GM18951 (cell line): ENCODE data around the gene RAB36.

ENCODE experiments used
- POLR2A ChIP-seq: IDR thresholded peaks from 4 replicates; pipeline ENCODE4 v1.6.1; 2011; ENCODE audit warnings: mild to moderate bottlenecking; ENCODE audit not compliant: insufficient read length, insufficient read depth; ENCODE audit errors: extremely low read depth
- in situ Hi-C: fragments of 300-500 bp; cut with MboI; formaldehyde crosslinking; loops from one replicate; pipeline ENCODE4 v1.12.0; 2022; ENCODE audit warnings: low sequenced_read_pairs, mixed read lengths, inconsistent platforms; ENCODE audit not compliant: unreplicated experiment

The RAB36 gene

DNA sequence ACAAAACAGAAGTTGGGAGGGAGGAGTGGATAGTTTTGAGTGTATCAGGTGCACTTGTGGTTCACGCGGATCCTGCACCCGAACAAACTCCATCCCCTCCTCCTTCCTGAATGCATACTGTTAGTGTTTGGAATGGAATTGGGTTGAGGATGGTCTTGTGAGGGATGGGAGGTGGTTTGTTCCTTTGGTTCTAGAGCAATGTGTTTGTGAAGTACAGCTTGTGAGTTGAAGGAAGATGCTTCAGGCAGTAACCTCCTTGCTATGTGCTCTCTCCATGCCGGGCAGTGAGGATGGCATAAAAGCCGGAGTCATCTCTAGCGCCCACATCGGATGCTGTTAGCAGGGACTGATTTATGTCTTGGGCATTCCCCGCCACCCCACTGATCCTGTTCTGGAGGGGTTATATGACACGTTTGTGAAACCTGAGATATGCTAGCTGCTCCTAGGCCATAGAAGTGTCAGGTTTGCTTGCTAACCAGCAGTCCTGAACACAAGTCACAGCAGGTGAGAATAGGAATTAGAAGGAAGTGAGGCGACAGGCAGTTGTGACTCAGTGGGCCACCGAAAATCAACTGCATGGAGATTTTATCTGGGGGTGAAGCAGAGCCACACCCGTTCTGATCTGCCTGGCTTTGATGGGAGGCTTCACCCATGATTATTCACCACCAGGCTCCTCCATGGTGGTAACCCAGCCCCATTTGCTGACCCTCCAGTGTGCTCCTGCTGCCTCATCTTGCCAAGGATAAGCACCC is 37.2 kb downstream of the RAB36 start:
- in situ Hi-C loops: no loop called here
- no peak for TF ChIP-seq POLR2A

DNA sequence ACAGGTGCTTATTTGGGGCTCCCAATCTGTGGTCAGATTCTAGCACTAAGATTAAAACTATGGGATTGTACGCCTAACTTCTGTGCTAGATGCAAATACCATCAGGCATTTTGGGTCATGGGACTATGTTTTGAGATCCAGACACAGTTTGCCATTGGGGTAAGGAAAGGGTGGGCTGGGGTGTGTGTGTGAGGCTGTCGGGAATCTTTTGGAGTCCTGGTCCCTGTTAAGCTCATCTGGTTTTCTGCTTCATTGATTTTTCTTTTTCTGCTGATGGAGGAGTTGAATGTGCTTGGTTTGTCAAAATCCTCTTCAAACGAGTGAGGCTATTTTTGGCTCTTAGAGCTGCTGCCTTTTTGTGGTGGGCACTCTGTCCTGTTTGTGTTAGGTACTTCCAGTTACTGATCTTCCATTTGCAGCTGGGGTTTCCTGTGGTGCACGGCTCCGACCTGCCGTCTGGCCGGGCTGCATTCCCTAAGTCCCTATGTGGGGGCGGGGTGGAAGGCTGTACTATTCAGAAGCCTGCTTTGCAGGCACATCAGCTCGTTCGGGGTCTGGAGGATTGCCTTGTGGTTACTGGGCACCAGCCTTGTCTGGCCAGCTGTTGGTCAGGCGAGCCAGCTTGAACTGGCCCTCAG is 37.9 kb downstream of the RAB36 start:
- in situ Hi-C loops: no loop called here
- no peak for TF ChIP-seq POLR2A

DNA sequence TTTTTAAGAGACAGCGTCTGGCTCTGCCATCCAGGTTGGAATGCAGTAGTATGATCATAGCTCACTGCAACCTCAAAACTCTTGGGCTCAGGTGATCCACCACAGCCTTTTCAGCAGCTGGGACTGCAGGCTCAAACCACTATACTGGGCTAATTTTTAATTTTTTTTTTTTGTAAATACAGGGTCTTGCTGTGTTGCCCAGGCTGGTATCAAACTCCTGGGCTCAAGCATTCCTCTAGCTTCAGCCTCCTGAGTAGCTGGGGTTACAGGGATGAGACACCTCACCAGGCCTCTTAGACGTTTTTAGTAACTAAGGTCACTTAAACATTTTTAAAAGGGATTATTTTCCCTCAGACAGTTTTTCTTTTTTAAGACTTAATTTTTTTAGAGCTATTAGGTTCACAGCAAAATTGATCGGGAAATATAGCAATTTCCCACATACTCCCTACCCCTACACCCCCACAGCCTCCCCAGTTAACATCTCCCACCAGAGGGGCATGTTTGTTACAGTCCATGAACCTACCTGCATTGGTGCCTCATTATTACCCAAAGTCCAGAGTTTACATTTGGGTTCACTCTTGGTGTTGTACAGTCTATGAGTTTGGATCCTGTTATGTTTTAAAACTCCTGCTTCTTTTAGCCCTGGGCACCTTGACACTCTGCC is 39.0 kb downstream of the RAB36 start:
- in situ Hi-C loops: no loop called here
- no peak for TF ChIP-seq POLR2A

DNA sequence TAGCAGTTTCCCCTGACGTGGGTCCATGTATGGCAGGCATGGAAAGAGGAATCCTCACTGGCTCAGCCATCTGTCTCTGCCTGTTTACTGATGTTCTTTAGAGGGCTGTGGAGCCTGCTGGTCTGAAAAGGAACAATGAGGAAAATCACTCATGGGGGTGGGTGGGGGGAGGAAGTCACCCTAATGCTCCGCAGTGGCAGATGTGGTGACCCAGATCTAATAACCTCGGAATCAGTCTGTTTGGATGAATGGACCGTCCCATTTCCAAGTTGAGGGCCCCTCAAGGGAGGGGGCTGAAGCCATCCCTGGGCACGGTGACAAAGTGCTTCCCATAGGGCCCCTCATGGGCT is 39.5 kb downstream of the RAB36 start:
- in situ Hi-C loops: no loop called here
- no peak for TF ChIP-seq POLR2A

DNA sequence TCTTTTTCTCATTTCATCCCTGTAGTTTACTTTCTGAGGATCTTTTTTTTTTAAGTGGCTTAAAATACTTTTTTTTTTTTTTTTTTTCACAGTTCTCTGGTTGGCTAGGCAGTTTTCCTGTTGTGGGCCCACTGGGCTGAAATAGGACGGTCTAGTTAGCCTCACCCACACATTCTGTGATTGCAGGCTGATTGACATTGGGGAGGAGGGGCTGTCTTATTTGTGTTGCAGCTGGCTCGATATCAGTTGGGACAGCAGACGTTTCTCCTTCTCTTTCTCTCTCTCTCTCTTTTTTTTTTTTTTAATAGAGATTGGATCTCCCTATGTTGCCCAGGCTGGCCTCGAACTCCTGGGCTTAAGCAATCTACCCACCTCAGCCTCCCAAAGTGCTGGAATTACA is 41.9 kb downstream of the RAB36 start:
- in situ Hi-C loops: no loop called here
- TF ChIP-seq POLR2A: no peak

DNA sequence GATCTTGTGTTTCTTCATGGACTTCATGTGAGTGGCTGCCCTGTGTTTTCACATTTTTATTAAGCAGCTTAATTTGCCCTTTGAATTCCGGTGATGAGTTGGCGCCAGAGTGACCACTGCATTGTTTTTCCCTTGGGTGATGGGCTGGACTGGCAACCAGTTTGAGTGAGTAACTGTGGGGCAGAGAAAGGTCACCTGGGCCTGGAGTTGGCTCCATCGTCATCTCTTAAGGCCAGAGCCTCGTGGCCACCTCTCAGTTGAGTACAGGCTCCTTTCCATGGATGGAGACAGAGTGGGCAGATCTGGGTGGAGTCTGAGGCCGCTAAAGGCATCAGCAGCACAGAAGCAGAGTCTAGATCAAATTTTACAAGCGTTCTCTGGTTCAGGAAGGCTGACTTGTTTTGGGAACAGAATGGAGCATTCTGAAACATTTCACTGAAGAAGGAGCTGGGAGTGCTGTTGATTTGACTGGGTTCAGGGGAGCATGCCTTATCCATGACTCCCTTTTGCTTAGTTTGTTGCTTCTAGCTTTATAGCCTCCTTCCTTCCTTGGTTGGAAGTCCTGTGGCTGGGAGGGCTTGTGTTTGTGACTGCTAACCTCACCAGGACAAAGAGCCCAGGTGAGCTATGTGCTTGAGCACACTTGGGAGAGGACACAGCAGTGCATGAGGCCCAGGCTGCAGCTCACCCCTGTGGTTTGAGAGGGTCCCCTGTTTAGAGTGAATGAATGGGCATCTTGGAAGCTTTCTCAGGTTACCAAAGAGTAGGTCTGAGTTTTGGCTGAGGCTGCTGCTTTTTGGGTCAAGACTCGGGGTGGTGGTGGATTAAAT is 42.8 kb downstream of the RAB36 start:
- TF ChIP-seq POLR2A: no peak
- in situ Hi-C loops: no loop called here

DNA sequence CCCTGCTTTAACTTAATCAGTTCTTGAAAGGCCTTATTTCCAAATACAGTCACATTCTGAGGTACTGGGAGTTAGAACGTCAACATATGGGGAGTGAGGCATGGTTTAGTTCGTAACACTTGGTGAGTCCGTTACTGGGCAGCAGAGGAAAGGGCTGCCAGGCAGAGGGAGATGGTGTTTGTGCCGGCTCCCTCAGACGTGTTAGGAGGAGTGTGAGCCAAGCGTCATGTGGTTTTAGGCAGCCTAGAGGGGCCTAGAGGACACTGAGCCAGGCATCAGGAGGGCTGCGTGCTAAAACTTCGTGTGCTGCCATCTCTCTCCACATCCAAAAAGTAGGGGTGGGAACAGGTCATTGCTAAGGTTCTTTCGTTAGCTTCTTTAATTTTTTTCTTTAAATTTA is 45.2 kb downstream of the RAB36 start:
- TF ChIP-seq POLR2A: no peak
- in situ Hi-C loops: no loop called here

DNA sequence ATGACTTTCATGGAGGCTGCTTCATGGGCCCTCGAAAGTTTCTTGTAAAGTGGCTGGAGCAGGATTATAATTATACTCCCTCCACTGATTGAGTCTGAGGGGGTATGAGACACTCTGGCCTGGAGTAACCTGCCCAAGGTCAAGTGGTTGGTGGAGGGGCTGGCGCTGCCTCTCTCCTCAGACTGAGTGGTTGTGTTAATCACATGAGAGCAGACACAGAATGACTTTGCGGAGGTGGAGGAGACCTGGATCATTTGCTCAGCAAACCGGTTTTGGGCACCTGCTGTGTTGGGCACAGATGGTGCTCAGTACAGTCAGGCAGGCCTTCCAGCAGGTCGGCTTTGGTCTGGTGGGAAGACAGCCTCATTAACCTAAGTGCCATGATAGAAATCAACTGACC is 46.9 kb downstream of the RAB36 start:
- in situ Hi-C loops: no loop called here
- TF ChIP-seq POLR2A: no peak

DNA sequence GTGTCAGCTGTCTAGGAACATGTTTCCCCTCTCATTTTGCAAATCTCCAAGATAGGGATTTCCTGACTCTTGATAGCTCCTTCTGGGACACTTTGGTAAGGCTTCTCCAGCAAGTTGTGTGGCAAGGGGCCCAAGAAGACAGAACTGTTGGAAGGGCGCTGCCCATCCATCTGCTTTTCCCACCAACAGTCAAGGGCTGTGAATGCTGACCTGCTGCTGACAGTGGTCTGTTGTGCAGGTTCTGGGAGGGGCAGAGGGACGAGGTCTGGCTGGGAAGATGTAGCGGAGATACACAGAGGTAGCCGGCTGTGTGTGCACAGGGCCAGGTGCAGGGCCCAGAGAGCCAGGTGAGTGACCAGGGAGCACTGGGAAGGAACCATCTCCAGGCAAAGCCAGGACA is 47.3 kb downstream of the RAB36 start:
- TF ChIP-seq POLR2A: no peak
- in situ Hi-C loops: no loop called here

DNA sequence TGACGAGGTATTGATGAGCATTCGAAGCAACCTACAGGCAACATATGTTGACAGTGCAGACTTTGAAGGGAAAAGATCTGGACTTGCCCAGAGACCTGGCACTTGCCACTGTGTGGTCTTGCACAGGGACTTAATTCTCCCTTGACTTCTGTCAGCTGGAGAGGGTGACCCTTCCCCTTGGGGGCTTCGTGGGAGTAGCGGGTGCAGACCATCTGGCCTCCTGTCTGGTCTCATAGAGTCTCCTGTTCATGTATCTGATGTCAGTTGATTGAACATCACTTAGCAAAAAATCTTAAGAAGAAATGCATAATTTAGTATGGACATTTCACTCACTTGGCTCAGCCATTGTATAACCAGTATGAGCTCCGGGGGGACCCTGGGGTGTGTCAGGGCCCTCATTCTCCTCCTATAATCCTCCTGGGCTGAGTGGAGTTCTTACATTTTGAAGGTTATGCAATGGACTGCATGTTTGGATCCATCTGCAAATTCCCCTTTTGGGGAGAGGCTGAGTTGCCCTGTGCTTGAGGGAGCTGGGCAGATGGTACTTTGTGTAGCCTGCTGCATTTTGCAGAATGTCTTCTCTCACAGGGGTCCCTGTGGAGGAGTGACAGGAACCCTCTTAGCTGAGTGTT is 48.0 kb downstream of the RAB36 start:
- no peak for TF ChIP-seq POLR2A
- in situ Hi-C loops: no loop called here

DNA sequence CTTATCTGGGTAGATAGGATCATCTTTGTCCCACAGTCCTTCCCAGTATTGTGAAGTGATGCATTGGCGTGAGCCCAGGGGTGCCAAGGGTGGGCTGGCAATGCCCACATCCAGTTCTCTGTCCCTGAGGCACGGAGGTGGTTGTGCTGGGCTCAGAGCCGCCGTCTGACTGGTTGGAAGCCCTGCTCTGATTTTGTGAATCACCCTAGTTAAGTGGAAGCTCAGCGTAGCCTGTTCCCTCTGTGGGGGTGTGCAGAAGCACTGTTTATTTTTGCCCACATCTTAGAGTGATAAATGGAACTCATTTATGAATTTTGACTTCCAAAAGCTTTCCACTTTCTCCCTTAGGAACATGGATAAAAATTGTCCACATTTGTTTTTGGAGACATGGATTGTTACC is 48.6 kb downstream of the RAB36 start:
- in situ Hi-C loops: no loop called here
- no peak for TF ChIP-seq POLR2A

DNA sequence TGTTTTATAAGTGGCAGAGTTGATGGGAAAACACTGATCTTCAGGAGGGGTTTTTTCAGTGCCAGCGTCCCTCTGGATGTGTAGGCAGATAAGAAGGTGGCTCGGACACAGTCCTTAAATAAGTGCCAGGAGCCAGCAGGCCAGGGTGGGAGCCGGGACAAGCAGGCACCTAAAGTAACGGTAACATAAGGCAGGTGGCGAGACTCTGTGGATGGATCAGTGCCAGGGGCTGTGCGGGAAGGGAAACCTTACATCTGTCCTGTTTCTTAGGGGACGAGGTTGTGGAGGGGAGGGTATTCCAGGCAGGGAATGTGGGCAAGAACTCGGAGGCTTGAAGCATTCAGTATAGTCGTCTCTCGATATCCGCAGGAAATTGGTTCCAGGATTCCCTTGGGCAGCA is 50.9 kb downstream of the RAB36 start:
- in situ Hi-C loops: no loop called here
- no peak for TF ChIP-seq POLR2A

DNA sequence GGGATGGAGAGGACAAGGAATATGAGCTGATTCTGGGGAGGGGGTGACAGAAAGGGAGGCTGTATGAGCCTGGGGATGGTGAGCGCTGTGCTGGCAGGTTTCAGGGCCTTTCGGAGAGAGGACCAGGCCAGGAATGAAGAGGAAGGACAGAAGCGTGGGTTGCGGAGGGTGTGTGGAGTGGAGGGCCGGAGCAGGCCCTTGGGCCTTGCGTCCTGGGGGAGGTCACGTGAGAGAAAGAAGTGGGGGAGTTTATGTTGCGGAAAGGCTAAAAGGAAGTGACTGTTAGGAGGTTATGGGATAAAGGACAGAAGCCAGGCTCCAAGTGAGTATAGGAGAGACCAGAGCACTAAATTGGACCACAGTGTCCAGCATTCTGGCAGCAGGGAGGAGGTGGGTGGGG is 52.6 kb downstream of the RAB36 start:
- TF ChIP-seq POLR2A: no peak
- in situ Hi-C loops: no loop called here
